NCI-H2081 treated with DMSO at 0.1 percent for 48 hours (cell line): Measurements from ENCODE around the gene CYB561A3.

Experiments
- DNase-seq: peaks from one replicate; lab custom pipeline; 2025; lab: John Stamatoyannopoulos, UW

Gene CYB561A3

DNA sequence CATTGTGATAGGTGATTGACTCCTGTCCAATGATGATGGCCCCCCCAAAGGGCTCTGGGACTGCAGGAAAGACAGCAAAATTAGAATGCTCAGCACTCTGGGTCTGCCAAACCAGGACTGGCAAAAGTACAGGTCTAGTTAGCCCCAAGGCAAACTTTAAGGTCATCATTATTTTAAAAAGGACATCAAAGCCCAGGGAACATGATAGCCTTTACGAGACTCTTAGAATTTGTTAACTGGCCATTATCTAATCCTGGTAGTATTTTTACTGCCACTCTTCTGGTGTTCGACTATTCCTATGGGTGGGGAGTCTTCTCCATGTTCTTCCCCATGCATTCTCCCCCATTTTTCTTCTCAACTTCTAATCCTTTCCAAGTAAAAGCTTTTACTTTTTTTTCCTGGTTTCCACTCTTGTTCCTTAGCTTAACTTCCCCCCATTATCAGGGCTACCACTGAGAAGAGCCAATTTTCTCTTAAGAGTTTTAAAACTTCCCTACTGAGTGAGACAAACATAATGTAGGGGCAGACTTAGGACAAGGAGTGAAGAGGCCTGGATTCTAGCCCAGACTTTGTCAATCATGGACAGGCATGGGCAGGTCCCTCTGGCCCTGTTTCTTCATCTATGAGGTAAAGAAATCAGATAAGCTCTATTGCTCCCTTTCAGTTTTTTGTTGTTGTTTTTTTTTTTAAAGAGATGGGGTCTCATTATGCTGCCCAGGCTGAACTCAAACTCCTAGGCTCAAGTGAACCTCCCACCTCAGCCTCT lies 35.9 kb downstream of the CYB561A3 start:
- no peak for DNase-seq

DNA sequence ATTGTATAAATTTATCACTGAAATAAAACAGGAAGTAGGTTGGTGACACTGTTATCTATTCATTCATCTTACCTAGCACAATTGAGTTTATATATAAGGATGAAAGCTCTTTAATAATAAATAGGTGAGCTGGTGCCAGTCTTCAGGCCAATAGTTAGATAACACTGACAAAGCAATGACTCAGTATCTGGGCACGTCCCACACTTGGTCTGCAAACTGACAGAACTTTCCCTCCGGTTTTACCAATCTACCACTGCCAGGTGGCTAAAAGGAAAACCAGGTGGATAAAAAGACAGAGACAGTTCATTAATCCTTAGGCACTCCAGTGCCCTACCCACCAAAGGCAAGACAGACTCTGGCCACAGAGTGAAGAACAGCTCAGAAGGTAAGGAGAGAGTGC lies 46.4 kb downstream of the CYB561A3 start:
- DNase-seq, result no peak

- no peak for DNase-seq
These were observed 50.9 kb downstream of the CYB561A3 start for GRCh38 chr11:61310749-61311148.

GRCh38 chr11:61309739-61310138 lies 51.9 kb downstream of the CYB561A3 start:
- no peak for DNase-seq

DNA sequence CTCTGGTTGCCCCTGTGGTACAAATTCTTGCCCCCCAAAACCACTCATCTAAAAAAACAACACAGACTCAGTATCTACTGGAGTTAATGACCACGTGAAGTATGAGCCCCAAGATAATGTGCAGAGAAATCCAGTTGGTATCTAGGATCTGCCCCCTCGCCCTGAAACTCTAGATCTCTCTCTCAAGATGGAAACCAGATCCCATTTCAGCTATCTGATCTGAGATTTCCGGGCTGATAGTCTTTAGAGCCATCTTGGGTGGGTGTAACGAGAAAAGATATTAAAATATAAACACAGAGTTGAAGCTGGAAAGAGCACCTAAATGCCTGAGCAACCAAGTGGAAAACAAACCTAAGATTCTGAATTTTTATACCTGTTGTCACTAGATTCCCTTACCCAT lies 52.5 kb downstream of the CYB561A3 start:
- DNase-seq, result no peak

DNA sequence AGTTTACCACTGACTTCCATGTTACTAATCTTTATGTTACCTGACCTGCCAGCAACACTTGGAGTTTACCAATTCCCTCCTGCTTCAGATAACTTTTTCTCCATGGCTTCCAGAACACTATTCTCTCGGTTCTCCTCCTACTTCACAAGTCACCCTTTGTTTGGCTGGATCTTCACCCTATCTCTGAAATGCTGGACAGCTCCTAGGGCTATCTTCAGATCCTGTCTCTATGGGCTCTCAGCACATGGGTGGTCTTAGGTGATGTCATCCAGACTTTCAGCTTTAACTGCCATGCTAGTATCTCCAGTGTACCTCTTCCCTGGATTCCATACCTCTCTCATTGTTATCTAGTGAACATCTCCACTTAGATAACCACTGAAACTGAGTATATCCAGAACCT lies 54.3 kb downstream of the CYB561A3 start:
- no peak for DNase-seq

DNA sequence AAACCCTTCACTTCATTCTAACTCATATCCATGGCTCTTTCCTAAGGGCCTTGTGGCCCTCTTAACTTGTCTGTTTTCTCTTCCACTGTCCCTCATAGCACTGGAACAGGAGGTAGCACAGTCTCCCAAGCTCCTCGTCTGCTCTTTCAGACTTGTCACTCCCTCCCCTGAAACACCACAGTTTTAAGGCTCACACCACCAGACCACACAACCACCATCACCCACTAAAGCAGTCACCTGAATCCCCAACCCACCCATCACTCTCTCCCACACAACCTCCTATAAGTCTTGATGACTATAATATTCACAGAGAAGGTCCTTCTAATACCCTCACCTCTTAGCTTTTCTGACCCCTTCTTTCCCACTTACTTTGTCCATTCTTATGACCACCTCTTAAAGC lies 55.5 kb downstream of the CYB561A3 start:
- DNase-seq, result no peak

DNA sequence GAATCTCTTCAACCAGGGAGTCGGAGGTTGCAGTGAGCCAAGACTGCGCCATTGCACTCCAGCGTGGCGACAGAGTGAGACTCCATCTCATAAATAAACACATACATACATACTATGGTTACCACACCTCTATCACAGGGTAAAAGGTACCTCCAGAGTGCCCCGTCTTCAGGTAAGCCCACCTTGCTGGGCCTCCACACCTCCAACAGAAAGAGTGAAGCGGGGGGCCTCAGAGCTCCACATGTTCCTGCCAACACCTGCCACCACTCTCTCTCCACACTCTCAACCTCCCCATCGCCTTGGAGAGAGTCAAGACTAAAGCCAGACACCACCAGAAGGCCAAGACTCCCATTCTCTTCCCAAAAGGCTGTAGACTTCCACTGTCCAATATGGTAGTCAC lies 56.3 kb downstream of the CYB561A3 start:
- no peak for DNase-seq

DNA sequence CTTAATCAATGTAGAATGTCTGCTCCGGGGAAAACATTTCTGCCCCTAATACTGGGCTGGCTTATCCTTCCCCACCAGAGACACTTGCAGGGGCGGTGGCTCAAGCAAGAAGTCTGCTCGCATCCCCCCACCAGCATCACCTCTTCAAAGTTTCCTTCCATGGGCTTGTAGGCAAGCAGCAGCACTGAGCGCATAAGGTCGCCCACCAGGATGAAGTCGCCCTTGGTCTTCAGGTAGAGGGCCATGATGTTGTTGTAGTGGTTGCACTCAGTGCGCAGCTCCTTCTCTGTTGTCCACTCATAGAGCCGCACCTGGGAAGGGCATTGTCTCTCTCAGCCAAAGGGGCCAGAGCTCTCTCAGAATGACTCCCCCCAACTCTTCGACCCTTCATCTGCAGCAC lies 58.0 kb downstream of the CYB561A3 start:
- DNase-seq, result no peak

DNA sequence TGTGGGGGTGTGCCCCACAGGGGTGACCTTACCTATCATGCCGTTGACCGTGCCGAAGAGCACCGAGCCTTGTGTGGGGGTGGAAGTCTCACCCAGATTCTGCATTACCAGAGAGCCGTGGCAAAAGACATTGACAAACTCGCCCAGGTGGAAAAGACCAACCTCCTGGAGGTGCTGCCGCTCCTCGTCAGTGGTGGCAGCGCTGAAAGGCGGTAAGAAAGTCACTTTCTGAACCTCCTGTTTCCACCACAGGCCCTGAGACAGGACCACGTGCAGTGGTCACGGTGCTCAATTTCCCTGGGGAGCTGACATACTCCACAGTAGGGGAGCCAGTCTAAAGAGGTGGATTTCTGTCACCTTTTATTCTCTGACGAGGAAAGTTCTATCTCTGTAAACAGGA lies 59.1 kb downstream of the CYB561A3 start:
- DNase-seq, result no peak
